Endothelial cell of umbilical vein (primary cell): ENCODE measurements around the gene EHMT1. TPM values are rescaled to one million over a fixed set of nuclear protein-coding genes. Genes with fewer than 3 reads are reported as not detected.

Experiments used
- BruUV-seq: library from RNA; stranded (reverse); fragments of 400-500 nt; replicated peaks from 2 replicates; lab custom pipeline; 2021; lab: Mats Ljungman, UMichigan
- CTCF ChIA-PET: fragments of 300-600, 350-600 bp; sonication (Branson Sonifier 250); formaldehyde crosslinking; loops from one replicate; lab custom pipeline; 2021; ENCODE audit warnings: antibody characterized with exemption, inconsistent platforms; lab: Charles Lee
- POLR2A ChIA-PET: fragments of 300-600, 350-600 bp; sonication (Branson Sonifier 250); formaldehyde crosslinking; loops from one replicate; lab custom pipeline; 2021; ENCODE audit warnings: antibody characterized with exemption, inconsistent platforms; lab: Charles Lee
- DNase-seq: peaks from one replicate; pipeline ENCODE4 v3.0.0-alpha.2; 2011; ENCODE audit warnings: low read depth, low spot score
- FAIRE-seq: peaks from 2 replicates; lab custom pipeline; 2011; peaks lifted over from hg19 to GRCh38; lab: Jason Lieb, UNC
- H2AFZ ChIP-seq: 2 replicates; pipeline ENCODE4 v1.6.0; 2012; ENCODE audit warnings: low read depth, low read length, control low read depth, inconsistent platforms
- H3K27ac ChIP-seq: 2 replicates; pipeline ENCODE4 v1.5.1; 2011; ENCODE audit warnings: low read depth, mild to moderate bottlenecking, control low read depth, low read length, moderate library complexity; ENCODE audit not compliant: insufficient read depth
- H3K27me3 ChIP-seq, 2 experiments: 2 replicates each; pipeline versions ENCODE4 v1.6.0 to v1.6.1; 2011; ENCODE audit warnings: low read length in 2 of 2, mixed read lengths in 1 of 2; ENCODE audit not compliant: control insufficient read depth in 2 of 2, insufficient read depth in 2 of 2
- H3K36me3 ChIP-seq, 2 experiments: 2 replicates in 1 of 2; 3 replicates in 1 of 2; pipeline ENCODE4 v1.5.1; 2011; ENCODE audit warnings: low read length in 2 of 2, mild to moderate bottlenecking in 1 of 2, moderate library complexity in 1 of 2; ENCODE audit not compliant: control insufficient read depth in 2 of 2, insufficient read depth in 2 of 2; ENCODE audit errors: extremely low read depth in 1 of 2
- H3K4me1 ChIP-seq: 3 replicates; pipeline ENCODE4 v1.5.1; 2011; ENCODE audit warnings: mild to moderate bottlenecking, low read length; ENCODE audit not compliant: control insufficient read depth, insufficient read depth; ENCODE audit errors: extremely low read depth
- H3K4me2 ChIP-seq: 2 replicates; pipeline ENCODE4 v1.6.1; 2011; ENCODE audit warnings: low read length, control low read depth, mixed read lengths; ENCODE audit not compliant: insufficient read depth
- H3K4me3 ChIP-seq, 3 experiments: fragments of 200-600 bp in 1 of 3; sonication (generic), shearing (Covaris generic) in 1 of 3; replicated peaks in 1 of 3; 2 replicates each; pipeline ENCODE4 v1.5.1; 2011 to 2016; ENCODE audit warnings: control low read depth in 3 of 3, low read length in 3 of 3, mild to moderate bottlenecking in 2 of 3, inconsistent platforms in 1 of 3, low read depth in 1 of 3, moderate library complexity in 1 of 3; ENCODE audit not compliant: insufficient read depth in 1 of 3
- H3K79me2 ChIP-seq: 2 replicates; pipeline ENCODE4 v1.6.0; 2012; ENCODE audit warnings: low read length, inconsistent platforms; ENCODE audit not compliant: control insufficient read depth, insufficient read depth
- H3K9ac ChIP-seq: replicated peaks from 2 replicates; pipeline ENCODE3; 2011; ENCODE audit warnings: low read length, control low read depth; ENCODE audit not compliant: insufficient read depth; ENCODE audit errors: extremely low read depth
- H3K9me1 ChIP-seq: replicated peaks from 3 replicates; pipeline ENCODE4 v1.6.0; 2011; ENCODE audit warnings: mild to moderate bottlenecking, low read length; ENCODE audit not compliant: control insufficient read depth, insufficient read depth; ENCODE audit errors: extremely low read depth
- H3K9me3 ChIP-seq: replicated peaks from 2 replicates; pipeline ENCODE4 v1.5.1; 2012; ENCODE audit warnings: low read length, inconsistent platforms; ENCODE audit not compliant: control insufficient read depth, insufficient read depth
- H4K20me1 ChIP-seq: replicated peaks from 2 replicates; pipeline ENCODE3; 2011; ENCODE audit warnings: mild to moderate bottlenecking, low read length; ENCODE audit not compliant: control insufficient read depth, insufficient read depth; ENCODE audit errors: extremely low read depth
- CTCF ChIP-seq, 2 donors: IDR thresholded peaks; 1 replicate in 1 of 2; 2 replicates in 1 of 2; pipeline ENCODE4 v1.5.1; 2011; ENCODE audit warnings: low read length in 2 of 2, mild to moderate bottlenecking in 2 of 2, moderate library complexity in 2 of 2, control low read depth in 1 of 2, inconsistent platforms in 1 of 2, low read depth in 1 of 2; ENCODE audit not compliant: insufficient read depth in 1 of 2; ENCODE audit errors: extremely low read depth in 1 of 2
- EZH2 ChIP-seq: IDR thresholded peaks from 2 replicates; pipeline ENCODE4 v1.6.1; 2012; ENCODE audit warnings: borderline replicate concordance, low read depth, mild to moderate bottlenecking, moderate library complexity, low read length, inconsistent platforms; ENCODE audit not compliant: severe bottlenecking
- FOS ChIP-seq: IDR thresholded peaks from 2 replicates; pipeline ENCODE4 v1.6.1; 2011; ENCODE audit warnings: mild to moderate bottlenecking, low read length, moderate library complexity, borderline replicate concordance; ENCODE audit not compliant: insufficient read depth
- GATA2 ChIP-seq: IDR thresholded peaks from 2 replicates; pipeline ENCODE4 v1.7.0; 2011; ENCODE audit warnings: low read depth, mild to moderate bottlenecking, moderate library complexity, mixed read lengths, low read length; ENCODE audit not compliant: insufficient read length, insufficient read depth
- JUN ChIP-seq: IDR thresholded peaks from 2 replicates; pipeline ENCODE4 v1.6.1; 2011; ENCODE audit warnings: borderline replicate concordance, low read depth; ENCODE audit not compliant: insufficient read length, insufficient read depth
- MAX ChIP-seq: IDR thresholded peaks from 2 replicates; pipeline ENCODE4 v1.6.1; 2011; ENCODE audit not compliant: insufficient read depth, insufficient read length
- MYC ChIP-seq: IDR thresholded peaks from one replicate; pipeline ENCODE4 v1.6.1; 2011; ENCODE audit warnings: mild to moderate bottlenecking, low read depth, low read length
- POLR2A ChIP-seq: IDR thresholded peaks from 2 replicates; pipeline ENCODE4 v1.6.1; 2012; ENCODE audit warnings: low read depth, mild to moderate bottlenecking, control low read depth, low read length
- POLR2AphosphoS5 ChIP-seq: IDR thresholded peaks from 2 replicates; pipeline ENCODE4 v1.6.1; 2012; ENCODE audit warnings: low read depth, mild to moderate bottlenecking, control low read depth, low read length, moderate library complexity; ENCODE audit not compliant: insufficient read depth
- dilution Hi-C: fragments of 300-500 bp; cut with MboI; formaldehyde crosslinking; loops from one replicate; pipeline ENCODE4 v1.15.0; 2019; ENCODE audit warnings: low sequenced_read_pairs; ENCODE audit not compliant: extremely low pct_ligation_motif_present
- intact Hi-C: fragments of 100-400 bp; cut with micrococcal nuclease; formaldehyde crosslinking; loops from one replicate; pipeline ENCODE4 v1.10.0; 2022
- polyA plus RNA-seq, 4 experiments: library from polyadenylated mRNA; depleted of rRNA in 3 of 4; stranded (reverse) in 3 of 4; unstranded in 1 of 4; fragments of >200 nt; gene quantifications; 2 replicates each; pipeline versions ENCODE4 v1.2.1 to v1.2.3, GENCODE V29; 2011 to 2012; ENCODE audit warnings: missing spikeins in 1 of 4
- total RNA-seq: library from RNA; stranded (reverse); gene quantifications from 2 replicates; pipeline ENCODE4 v1.2.3, GENCODE V29; 2021

Gene EHMT1
- total and polyA plus RNA-seq, 2 donors (not counting 3 experiments of a cell fraction or from before 2014, with no cell fraction given) = 48.2 to 104 TPM

- Histone ChIP-seq H4K20me1 (peaks cover 2% of the 10 kb centered on the region), H3K9me3 (no peaks in the 10 kb centered on the region), H3K9ac (no peak overlapping the region), H3K9me1 (no peaks in the 10 kb centered on the region), H3K27me3 (no peaks in the 10 kb centered on the region), H3K4me1 (no peaks in the 10 kb centered on the region), H3K4me3 (no peak overlapping the region), H3K36me3 (peaks cover 0 to 10% of the 10 kb centered on the region in 2 experiments), H3K79me2 (peaks cover 53% of the 10 kb centered on the region), H3K4me2 (no peak overlapping the region), H3K27ac (no peak overlapping the region), H2AFZ (no peak overlapping the region)
- dilution Hi-C loops = no loop called here
- no TSS peak for BruUV-seq
- ChIA-PET POLR2A (no interaction called here), CTCF (interaction anchor here (1.5 kb wide), 1 partner anchor 37 kb away, joined by 7 read pairs; no protein-coding TSS in a partner anchor)
- FAIRE-seq = no peak
- no peak for DNase-seq
- intact Hi-C loops = no loop called here
- TF ChIP-seq POLR2AphosphoS5 (no peak), MAX (no peak), CTCF (IDR thresholded peaks at IDR 0.05; ENCODE audit: extremely low read depth in 1 of 2, insufficient read depth in 1 of 2, low read depth in 1 of 2, low read length in 2 of 2) (no peak), MYC (no peak), JUN (no peak), EZH2 (no peak), POLR2A (no peak), GATA2 (no peak), FOS (no peak)
Observed at GRCh38 chr9:137709411-137710101, 90.8 kb downstream of the EHMT1 start.
